GM18909 (cell line): ENCODE data around the gene RBM5.

Experiments used
- ATAC-seq: cut with Tn5 transposase; IDR thresholded peaks from one replicate; pipeline ENCODE4 v1.9.1; 2021; ENCODE audit warnings: mild to moderate bottlenecking; ENCODE audit not compliant: unreplicated experiment, poor library complexity

RBM5 gene

GRCh38 chr3:50156549-50157493 lies 68.1 kb downstream of the RBM5 start:
- no peak for ATAC-seq

DNA sequence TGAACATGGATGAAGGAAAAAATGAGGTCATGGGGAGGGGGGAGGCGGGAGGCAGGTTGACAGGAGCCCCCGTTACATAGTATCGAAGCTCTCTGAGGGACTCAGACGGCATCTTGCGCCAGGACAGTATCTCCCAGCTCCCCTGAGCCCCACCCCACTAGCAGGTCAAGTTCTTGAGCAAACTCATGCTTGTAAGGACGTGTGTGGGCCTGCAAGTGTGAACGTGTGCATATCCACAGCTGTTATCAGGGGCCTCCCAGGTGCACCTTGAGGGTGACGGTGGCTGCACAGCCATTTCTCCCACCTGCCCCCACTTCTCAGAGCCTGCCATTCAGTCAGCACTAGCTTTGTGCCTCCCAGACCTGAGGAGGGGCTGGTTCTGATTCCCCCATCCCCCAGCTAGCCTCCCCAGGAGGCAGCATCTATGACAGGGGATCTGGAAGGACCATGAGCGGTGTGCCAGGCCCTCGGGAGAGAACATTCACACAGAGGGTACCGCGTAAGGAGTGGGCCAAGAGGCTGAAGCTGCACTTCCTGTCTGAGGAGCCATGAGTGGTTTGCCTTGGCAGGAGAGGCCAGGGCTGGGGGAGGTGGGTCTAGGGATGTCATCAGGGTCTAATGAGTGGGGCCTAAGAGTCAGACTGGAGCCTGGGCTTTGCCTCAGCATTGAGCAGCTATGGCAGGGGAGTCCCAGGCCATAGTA lies 69.3 kb downstream of the RBM5 start:
- no peak for ATAC-seq

DNA sequence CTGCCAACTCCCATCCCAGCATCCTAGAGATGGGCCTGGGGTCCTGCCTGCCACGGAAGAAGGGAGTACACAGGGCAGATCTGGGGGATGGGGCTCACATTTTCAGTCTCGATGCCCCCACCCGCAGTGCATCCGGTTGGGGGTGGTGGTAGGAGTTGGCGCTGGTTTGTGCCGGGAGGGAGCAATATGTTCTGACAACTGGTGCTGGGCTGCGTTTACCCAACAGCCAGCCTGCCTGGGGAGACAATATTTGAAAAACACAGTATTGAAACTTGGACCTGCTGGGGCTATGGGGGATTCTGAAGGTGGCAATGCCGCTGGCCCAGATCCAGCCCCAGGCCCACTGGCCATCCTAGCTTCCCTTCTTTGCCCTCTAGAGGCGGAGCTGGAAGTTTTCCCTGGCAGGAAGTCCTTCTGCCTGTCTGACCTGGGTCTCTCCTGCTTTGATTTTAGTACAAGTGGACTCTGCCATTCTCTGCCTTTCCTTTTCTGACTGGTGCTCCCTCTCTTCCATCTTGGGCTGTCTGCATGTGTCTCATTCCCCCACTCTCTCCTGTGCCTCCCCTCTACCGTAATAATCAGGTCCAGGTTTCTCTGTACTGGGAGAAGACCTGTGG lies 69.9 kb downstream of the RBM5 start:
- no peak for ATAC-seq

GRCh38 chr3:50160561-50160983 lies 71.9 kb downstream of the RBM5 start:
- ATAC-seq = no peak

- ATAC-seq = no peak
Measured at GRCh38 chr3:50161320-50161719, 72.6 kb downstream of the RBM5 start.

GRCh38 chr3:50162034-50162883 lies 73.5 kb downstream of the RBM5 start:
- ATAC-seq = no peak

GRCh38 chr3:50163572-50164455 lies 75.1 kb downstream of the RBM5 start:
- no peak for ATAC-seq

DNA sequence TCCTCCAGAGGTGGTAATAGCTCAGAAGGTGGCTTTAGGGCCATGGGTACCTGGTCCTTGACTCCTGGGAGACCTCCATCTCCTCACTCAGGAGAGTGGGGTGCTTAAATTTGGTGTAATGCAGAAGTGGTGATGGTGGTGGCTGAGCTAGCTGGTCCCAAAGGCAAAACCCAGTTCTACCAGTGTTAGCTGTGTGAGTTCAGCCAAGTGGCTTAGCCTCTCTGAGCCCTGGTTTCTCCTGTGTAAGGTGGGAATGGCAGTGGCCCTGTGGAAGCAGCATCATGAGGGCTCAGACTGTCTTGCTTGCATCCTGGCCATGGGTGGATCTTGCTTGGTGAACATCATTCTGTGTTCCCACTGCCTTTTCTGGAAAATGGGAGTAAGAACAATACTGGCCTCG lies 75.8 kb downstream of the RBM5 start:
- no peak for ATAC-seq

- ATAC-seq = no peak
Measured at GRCh38 chr3:50164984-50165909, 76.5 kb downstream of the RBM5 start.

- no peak for ATAC-seq
Measured at GRCh38 chr3:50165910-50166538, 77.3 kb downstream of the RBM5 start.

GRCh38 chr3:50166620-50167019 lies 77.9 kb downstream of the RBM5 start:
- no peak for ATAC-seq

GRCh38 chr3:50167069-50167840 lies 78.5 kb downstream of the RBM5 start:
- no peak for ATAC-seq

DNA sequence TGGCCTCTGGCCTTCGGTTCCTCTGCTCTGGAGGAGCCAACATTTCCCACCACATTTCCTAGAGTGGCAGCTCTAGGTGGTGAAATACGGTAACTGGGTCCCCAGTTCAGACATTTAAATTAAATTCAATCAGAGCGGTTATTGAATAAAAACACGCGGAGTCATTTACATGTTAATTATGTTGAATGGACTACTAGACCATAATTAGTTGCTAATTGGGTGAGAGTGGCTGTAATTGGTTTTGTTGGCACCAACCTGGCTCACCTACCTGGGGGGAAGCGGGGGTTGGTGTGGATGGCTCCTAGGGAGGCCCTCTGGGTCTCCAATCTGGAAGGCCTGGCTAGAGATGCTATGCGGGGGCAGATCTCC lies 79.1 kb downstream of the RBM5 start:
- no peak for ATAC-seq

DNA sequence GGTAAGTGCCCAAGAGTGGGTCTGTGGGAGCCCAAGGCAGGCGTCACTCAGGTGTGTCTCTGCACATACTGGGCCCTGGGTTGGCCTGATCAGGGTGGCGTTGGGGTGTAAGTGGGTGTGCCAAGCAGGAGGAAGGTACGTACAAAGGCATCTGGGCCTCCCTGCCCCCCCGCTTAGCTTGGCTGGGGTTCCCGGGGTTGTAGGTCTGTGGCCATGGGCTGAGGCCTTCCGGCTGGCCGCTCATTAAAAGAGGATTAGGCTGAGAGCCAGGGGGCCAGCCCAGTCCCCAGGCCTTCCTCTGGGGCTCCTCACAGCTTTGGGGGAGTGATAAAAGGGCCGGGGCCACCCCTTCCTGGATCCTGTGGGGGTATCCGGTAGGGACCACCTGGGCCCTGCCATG lies 79.7 kb downstream of the RBM5 start:
- no peak for ATAC-seq
